GM12878 (cell line): ENCODE measurements around the gene PODXL2. TPM values are rescaled to one million over a fixed set of nuclear protein-coding genes. Genes with fewer than 3 reads are reported as not detected.

Experiments
- ATAC-seq: fragments of 200-7000 bp; cut with Tn5 transposase; 3 replicates; pipeline ENCODE4 v1.9.1; 2020; ENCODE audit warnings: mild to moderate bottlenecking, moderate library complexity
- BruUV-seq: library from RNA; stranded (reverse); fragments of 400-500 nt; replicated peaks from 2 replicates; lab custom pipeline; 2021; lab: Mats Ljungman, UMichigan
- CTCF ChIA-PET: fragments of 300-600 bp; sonication (Branson Sonifier 250); formaldehyde crosslinking; extraction: SDS; loops from one replicate; lab custom pipeline; 2021; ENCODE audit warnings: inconsistent platforms; lab: Yijun Ruan, JAX
- POLR2A ChIA-PET: fragments of 350-600 bp; formaldehyde crosslinking; extraction: SDS; loops from one replicate; lab custom pipeline; 2021; ENCODE audit warnings: inconsistent platforms; lab: Charles Lee
- RAD21 ChIA-PET: fragments of 300-600 bp; sonication (Branson Sonifier 250); formaldehyde crosslinking; loops from one replicate; lab custom pipeline; 2023; ENCODE audit warnings: antibody characterized with exemption; ENCODE audit not compliant: unreplicated experiment; lab: Charles Lee
- SMC1A ChIA-PET: fragments of 300-600 bp; sonication (Branson Sonifier 250); formaldehyde crosslinking; loops from one replicate; lab custom pipeline; 2023; ENCODE audit not compliant: unreplicated experiment, uncharacterized antibody; lab: Charles Lee
- DNase-seq: peaks from one replicate; pipeline ENCODE4 v3.0.0-alpha.2; 2011; ENCODE audit warnings: low read depth, low spot score
- FAIRE-seq: peaks from 3 replicates; lab custom pipeline; 2011; peaks lifted over from hg19 to GRCh38; lab: Jason Lieb, UNC
- H2AFZ ChIP-seq: 2 replicates; pipeline ENCODE4 v1.6.0; 2011; ENCODE audit warnings: low read depth, low read length, control low read depth; ENCODE audit not compliant: control insufficient read depth
- H3K27ac ChIP-seq: 2 replicates; pipeline ENCODE4 v1.5.1; 2011; ENCODE audit warnings: control low read depth; ENCODE audit not compliant: control insufficient read depth, insufficient read depth
- H3K27me3 ChIP-seq, 2 experiments: replicated peaks in 1 of 2; 2 replicates each; pipeline versions ENCODE4 v1.6.0 to v1.6.1; 2011; ENCODE audit warnings: low read length in 1 of 2; ENCODE audit not compliant: control insufficient read depth in 2 of 2, insufficient read depth in 2 of 2
- H3K36me3 ChIP-seq, 2 experiments: 2 replicates each; pipeline ENCODE4 v1.5.1; 2011; ENCODE audit warnings: low read length in 1 of 2; ENCODE audit not compliant: control insufficient read depth in 2 of 2, insufficient read depth in 2 of 2
- H3K4me1 ChIP-seq: 2 replicates; pipeline ENCODE4 v1.6.1; 2011; ENCODE audit warnings: mild to moderate bottlenecking, low read length, moderate library complexity, mixed read lengths; ENCODE audit not compliant: control insufficient read depth, insufficient read depth
- H3K4me2 ChIP-seq: 2 replicates; pipeline ENCODE4 v1.6.0; 2011; ENCODE audit warnings: control low read depth; ENCODE audit not compliant: control insufficient read depth, insufficient read depth
- H3K4me3 ChIP-seq: fragments of 200-600 bp; sonication (generic); 2 replicates; pipeline ENCODE4 v1.5.1; 2016
- H3K79me2 ChIP-seq: 2 replicates; pipeline ENCODE4 v1.6.0; 2011; ENCODE audit warnings: low read length; ENCODE audit not compliant: control insufficient read depth, insufficient read depth
- H3K9ac ChIP-seq: 2 replicates; pipeline ENCODE4 v1.8.0; 2011; ENCODE audit warnings: low read length, control low read depth, mixed read lengths; ENCODE audit not compliant: control insufficient read depth, insufficient read depth
- H3K9me3 ChIP-seq: replicated peaks from 3 replicates; pipeline ENCODE4 v1.5.1; 2011; ENCODE audit warnings: mild to moderate bottlenecking, low read length; ENCODE audit not compliant: control insufficient read depth, insufficient read depth
- H4K20me1 ChIP-seq: 2 replicates; pipeline ENCODE4 v1.6.0; 2011; ENCODE audit not compliant: control insufficient read depth, insufficient read depth
- EED ChIP-seq: sonication (generic); IDR thresholded peaks from 2 replicates; pipeline ENCODE4 v1.6.1; 2016; ENCODE audit warnings: antibody characterized with exemption, low read depth
- GATAD2B ChIP-seq: fragments of 450-650 bp; conservative IDR thresholded peaks from 2 replicates; pipeline ENCODE4 v1.6.1; 2017; ENCODE audit warnings: low read depth, mild to moderate bottlenecking, moderate library complexity
- JUNB ChIP-seq: IDR thresholded peaks from 2 replicates; pipeline ENCODE4 v1.6.1; 2016; ENCODE audit warnings: antibody characterized with exemption, mild to moderate bottlenecking
- KLF5 ChIP-seq: fragments of 450-650 bp; IDR thresholded peaks from 2 replicates; pipeline ENCODE4 v1.6.1; 2014; ENCODE audit warnings: mild to moderate bottlenecking; ENCODE audit not compliant: partially characterized antibody
- NKRF ChIP-seq: fragments of 450-650 bp; conservative IDR thresholded peaks from 2 replicates; pipeline ENCODE4 v1.6.1; 2017; ENCODE audit warnings: mild to moderate bottlenecking, moderate library complexity
- YY1 ChIP-seq: IDR thresholded peaks from 2 replicates; pipeline ENCODE4 v1.6.1; 2011; ENCODE audit warnings: low read depth, mild to moderate bottlenecking, low read length
- ZNF217 ChIP-seq: fragments of 450-650 bp; IDR thresholded peaks from 2 replicates; pipeline ENCODE4 v1.6.1; 2017; ENCODE audit warnings: antibody characterized with exemption, mild to moderate bottlenecking
- WGBS: methylation state at CpG from one replicate; pipeline ENCODE4 v1.1.6; 2016; ENCODE audit warnings: low lambda C conversion rate; ENCODE audit not compliant: insufficient replicate concordance, insufficient coverage; ENCODE audit errors: missing lambda C conversion rate; 5-methylcytosine and 5-hydroxymethylcytosine counted together
- in situ Hi-C: fragments of 300-500 bp; cut with MboI; formaldehyde crosslinking; loops from 9 replicates; pipeline ENCODE4 v1.14.3; 2018; ENCODE audit warnings: mixed read lengths
- intact Hi-C: fragments of 100-400 bp; cut with micrococcal nuclease; formaldehyde crosslinking; loops from one replicate; pipeline ENCODE4 v1.14.2; 2022; ENCODE audit not compliant: unreplicated experiment
- polyA plus RNA-seq, 11 experiments: library from polyadenylated mRNA; depleted of rRNA in 4 of 11; unstranded in 6 of 11; stranded (reverse) in 5 of 11; fragments of >200 nt; fragmentation: Nextera tagmentation in 4 of 11; fragmentation: Illumina TruSeq in 1 of 11; extraction: Ambion mirVana in 4 of 11; extraction: Trizol in 1 of 11; gene quantifications; 1 replicate in 1 of 11; 2 replicates in 10 of 11; pipeline versions ENCODE4 v1.2.1 to v1.2.3, GENCODE V29; 2011 to 2016; ENCODE audit warnings: inconsistent platforms in 2 of 11, missing spikeins in 2 of 11, low read depth in 1 of 11
- total RNA-seq, 4 experiments: library from RNA; depleted of rRNA in 3 of 4; stranded (reverse); fragments of >200 nt in 3 of 4; fragmentation: Illumina TruSeq in 1 of 4; extraction: Trizol in 1 of 4; gene quantifications; 2 replicates each; pipeline versions ENCODE4 v1.2.1 to v1.2.3, GENCODE V29; 2013 to 2021

The PODXL2 gene
- total and polyA plus RNA-seq, 10 of the 15 experiments (the other 5 are each of a cell fraction or from before 2014, with no cell fraction given) = 0.03 to 24.4 (median 13.6) TPM; not detected in 2

DNA sequence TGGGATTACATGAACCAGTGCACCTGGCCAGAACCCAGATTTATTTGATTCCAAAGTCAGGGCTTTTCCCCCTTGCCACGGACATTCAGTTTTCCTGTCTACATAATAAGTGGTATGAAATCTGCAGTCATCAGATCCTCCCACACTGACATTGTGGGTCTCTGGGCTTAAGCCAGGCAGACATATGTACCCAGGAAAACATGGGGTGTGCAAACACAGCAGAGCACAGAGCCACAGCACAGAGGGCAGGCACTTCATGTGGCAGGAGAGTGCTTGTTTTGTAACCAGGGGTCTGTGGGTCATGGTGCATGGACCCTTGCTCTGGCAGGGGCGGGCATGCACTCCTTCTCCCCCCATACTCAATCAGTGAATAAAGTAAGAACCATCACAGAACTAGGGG is 37.7 kb downstream of the PODXL2 start:
- H3K9me3 ChIP-seq = no peaks in the 10 kb centered on the region
- H3K79me2 ChIP-seq = peaks cover 1% of the 10 kb centered on the region
- RAD21 ChIA-PET = interaction anchor here (0.7 kb wide), 1 partner anchor 28 kb away, joined by 3 read pairs; no protein-coding TSS in a partner anchor
- CTCF ChIA-PET = no interaction called here
- intact Hi-C loops = no loop called here
- no peak overlapping the region for H3K4me3 ChIP-seq
- peaks cover 3% of the 10 kb centered on the region; the same call in 1 of the 2 replicates for H3K4me1 ChIP-seq
- POLR2A ChIA-PET = interaction anchor here (0.6 kb wide), 1 partner anchor 15 kb away, joined by 4 read pairs; no protein-coding TSS in a partner anchor
- in situ Hi-C loops = no loop called here
- ATAC-seq (no peak), FAIRE-seq (no peak), DNase-seq (no peak)
- no peak overlapping the region for H3K9ac ChIP-seq
- H4K20me1 ChIP-seq = no peaks in the 10 kb centered on the region
- no peaks in the 10 kb centered on the region for H3K36me3 ChIP-seq
- no peak for TF ChIP-seq YY1
- no peak for TF ChIP-seq ZNF217
- no peak for TF ChIP-seq KLF5
- TF ChIP-seq GATAD2B = no peak
- TF ChIP-seq JUNB = no peak
- TF ChIP-seq EED = no peak
- TF ChIP-seq NKRF = no peak
- no peak overlapping the region for H2AFZ ChIP-seq
- SMC1A ChIA-PET = no interaction called here
- H3K27me3 ChIP-seq = no peaks in the 10 kb centered on the region
- H3K4me2 ChIP-seq = no peak overlapping the region
- no TSS peak for BruUV-seq
- H3K27ac ChIP-seq = no peak overlapping the region
- 68% methylated on average over 2 of the region's 2 CpGs for WGBS
